NCI-H460 (cell line): Measurements from ENCODE around the gene C4orf54. TPM values are rescaled to one million over a fixed set of nuclear protein-coding genes. Genes with fewer than 3 reads are reported as not detected.

Source experiments
- DNase-seq: peaks from one replicate; pipeline ENCODE4 v3.0.0-alpha.2; 2016; ENCODE audit warnings: low read depth; ENCODE audit errors: extremely low read depth
- polyA plus RNA-seq: library from polyadenylated mRNA; depleted of rRNA; stranded (reverse); fragments of >200 nt; gene quantifications from 2 replicates; pipeline ENCODE4 v1.2.3, GENCODE V29; 2014; cell fraction: nucleus; rRNA removed
- total RNA-seq: library from RNA; depleted of rRNA; stranded (reverse); fragments of >200 nt; shearing (Covaris generic); gene quantifications from 2 replicates; pipeline ENCODE4 v1.2.3, GENCODE V29; 2014; rRNA removed

Gene C4orf54
- total RNA-seq, result 0.05 and 0.06 TPM in 2 replicates
- polyA plus RNA-seq, result 0.06 and 0.19 TPM in 2 replicates

GRCh38 chr4:99657798-99658197, at the start of gene C4orf54:
Gene C4orf54 (minus strand): TSS chr4:99657828. CDS start chr4:99654648, 3,180 bp downstream.
- no peak for DNase-seq

- DNase-seq, result no peak
Measured at GRCh38 chr4:99705891-99706290, 48.3 kb upstream of the C4orf54 start.

DNA sequence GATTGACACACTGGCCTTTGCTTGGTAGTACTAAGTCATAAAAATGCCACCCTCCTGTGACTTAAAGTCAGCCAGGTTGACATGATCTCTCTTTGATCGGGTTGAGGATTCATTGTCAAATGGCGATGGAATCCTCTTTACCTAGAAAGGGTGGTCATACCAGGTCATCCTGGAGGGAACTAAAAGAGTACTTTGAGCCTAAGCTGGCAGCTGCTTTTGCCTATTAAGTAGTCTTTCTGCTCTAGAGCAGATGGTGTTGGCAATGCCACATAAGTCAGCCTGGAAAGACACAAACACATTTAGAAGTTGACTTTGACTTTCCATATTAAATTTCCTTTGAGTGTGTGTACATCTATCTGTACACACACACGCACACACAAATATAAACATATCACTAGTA, 39.2 kb upstream of the C4orf54 start:
- DNase-seq, result no peak

- DNase-seq, result no peak
Measured at GRCh38 chr4:99693140-99693539, 35.5 kb upstream of the C4orf54 start.

DNA sequence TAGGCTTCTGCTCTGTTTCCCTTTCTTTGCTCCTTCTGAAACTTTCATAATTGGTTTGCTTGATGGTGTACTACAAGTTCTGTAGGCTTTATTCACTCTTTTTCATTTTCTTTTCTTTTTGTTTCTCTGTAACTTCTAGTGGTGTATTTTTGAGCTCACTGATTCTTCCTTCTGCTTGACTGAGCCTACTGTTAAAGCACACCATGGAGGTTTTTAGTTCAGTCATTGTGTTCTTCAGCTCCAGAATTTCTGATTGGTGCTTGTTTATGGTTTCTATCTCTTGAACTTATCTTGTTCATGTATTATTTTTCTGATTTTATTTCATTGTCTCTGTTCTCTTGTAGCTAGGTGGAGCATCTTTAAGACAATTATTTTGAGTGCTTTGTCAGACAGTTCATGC, 33.4 kb upstream of the C4orf54 start:
- DNase-seq, result no peak

GRCh38 chr4:99690472-99690871, 32.8 kb upstream of the C4orf54 start:
- no peak for DNase-seq

- DNase-seq, result no peak
Measured at GRCh38 chr4:99687120-99687519, 29.5 kb upstream of the C4orf54 start.

DNA sequence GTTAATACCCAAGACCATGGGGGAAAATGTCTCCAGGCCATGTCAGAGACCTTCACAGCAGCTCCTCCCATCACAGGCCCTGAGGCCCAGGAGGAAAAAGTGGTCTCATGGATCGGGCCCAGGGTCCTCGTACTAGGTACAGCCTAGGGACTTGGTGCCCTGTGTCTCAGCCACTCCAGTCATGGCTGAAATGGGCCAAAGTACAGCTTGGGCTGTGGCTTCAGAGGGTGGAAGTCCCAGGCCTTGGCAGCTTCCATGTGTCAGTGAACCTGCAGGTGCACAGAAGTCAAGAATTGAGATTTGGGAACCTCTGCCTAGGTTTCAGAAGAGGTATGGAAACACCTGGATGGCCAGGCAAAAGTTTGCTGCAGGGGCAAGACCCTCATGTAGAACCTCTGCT, 27.6 kb upstream of the C4orf54 start:
- no peak for DNase-seq

GRCh38 chr4:99683895-99684294, 26.3 kb upstream of the C4orf54 start:
- DNase-seq, result no peak

DNA sequence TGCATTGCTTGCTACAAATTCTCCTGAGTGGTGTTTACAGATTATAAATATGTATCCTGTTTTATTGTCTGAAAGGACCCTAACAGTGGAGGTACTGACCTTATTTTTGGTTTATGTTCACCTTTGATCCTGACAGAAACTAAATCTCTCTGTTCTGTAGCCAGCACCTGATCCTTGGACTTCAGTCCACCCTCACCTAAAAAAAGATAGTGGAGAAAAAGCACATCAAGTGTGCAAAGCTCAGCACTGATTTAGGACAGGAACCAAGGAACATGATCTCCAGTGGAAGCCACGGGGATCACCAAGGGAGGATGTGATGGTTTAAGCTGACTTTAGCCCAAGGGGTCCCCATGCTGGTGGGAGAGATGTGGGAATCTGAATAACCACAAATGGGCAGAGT, 22.3 kb upstream of the C4orf54 start:
- DNase-seq, result no peak

DNA sequence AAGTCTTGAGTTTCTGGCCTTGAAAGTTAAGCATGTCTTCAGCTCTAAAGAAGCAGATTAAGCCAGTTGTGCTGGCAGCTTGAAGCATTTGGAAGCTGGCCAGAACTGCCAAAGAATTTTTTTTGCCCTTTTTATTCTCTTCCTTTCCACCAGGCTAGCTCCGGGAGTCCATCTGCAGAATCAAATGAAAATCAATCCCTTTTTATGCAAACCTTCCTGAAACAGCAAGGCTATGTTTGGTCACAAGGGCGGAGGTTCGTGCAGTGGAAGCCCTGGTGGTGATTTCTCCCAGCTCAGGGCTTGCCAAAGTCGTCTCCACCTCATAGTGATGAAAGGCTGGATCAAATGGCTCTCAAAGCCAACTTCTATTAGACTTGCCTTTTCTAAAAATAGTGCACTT, 21.6 kb upstream of the C4orf54 start:
- no peak for DNase-seq

- DNase-seq, result no peak
Measured at GRCh38 chr4:99677161-99677560, 19.5 kb upstream of the C4orf54 start.

- no peak for DNase-seq
Measured at GRCh38 chr4:99670409-99671073, 12.9 kb upstream of the C4orf54 start.

DNA sequence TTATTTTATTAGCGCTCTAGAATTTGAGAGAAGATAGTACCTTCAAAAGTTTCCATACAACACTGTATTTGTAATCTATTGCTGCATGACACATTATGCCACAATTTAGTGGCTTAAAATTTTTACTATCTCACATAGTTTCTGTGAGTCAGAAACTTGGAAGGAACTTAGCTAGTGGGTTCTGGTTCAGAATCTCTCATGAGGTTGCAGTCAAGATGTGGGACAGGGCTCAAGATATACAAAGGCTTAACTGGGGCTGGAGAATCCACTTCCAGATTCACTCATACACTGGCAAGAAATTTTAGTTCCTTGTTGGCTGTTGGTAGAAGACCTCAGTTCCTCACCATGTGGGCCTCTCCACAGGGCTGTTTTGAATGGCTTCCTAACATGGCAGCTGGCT, 11.5 kb upstream of the C4orf54 start:
- no peak for DNase-seq

- DNase-seq, result no peak
Measured at GRCh38 chr4:99668472-99668871, 10.8 kb upstream of the C4orf54 start.

GRCh38 chr4:99665983-99666382, 8.4 kb upstream of the C4orf54 start:
- DNase-seq, result no peak

- DNase-seq, result no peak
Measured at GRCh38 chr4:99664716-99665115, 7.1 kb upstream of the C4orf54 start.

GRCh38 chr4:99661907-99662306, 4.3 kb upstream of the C4orf54 start:
- no peak for DNase-seq

DNA sequence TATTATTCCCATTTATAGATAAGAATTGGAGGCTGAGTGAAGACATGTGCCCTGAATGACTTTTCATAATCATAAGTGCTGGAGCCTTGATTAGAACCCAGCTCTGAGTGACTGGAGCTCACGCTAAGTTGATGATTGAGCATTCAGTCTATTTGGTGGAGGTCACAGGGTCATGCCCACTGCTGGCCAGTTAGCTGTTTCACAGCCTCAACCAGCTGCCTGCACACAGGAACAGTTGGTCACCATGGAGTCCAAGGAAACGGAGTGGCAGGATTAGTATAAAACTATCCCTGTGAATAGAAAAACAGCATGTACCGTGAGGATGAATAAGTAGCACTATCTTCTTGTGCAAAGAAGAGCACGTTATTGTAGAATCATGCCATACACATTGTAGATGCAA, 1.0 kb upstream of the C4orf54 start:
- DNase-seq, result no peak

DNA sequence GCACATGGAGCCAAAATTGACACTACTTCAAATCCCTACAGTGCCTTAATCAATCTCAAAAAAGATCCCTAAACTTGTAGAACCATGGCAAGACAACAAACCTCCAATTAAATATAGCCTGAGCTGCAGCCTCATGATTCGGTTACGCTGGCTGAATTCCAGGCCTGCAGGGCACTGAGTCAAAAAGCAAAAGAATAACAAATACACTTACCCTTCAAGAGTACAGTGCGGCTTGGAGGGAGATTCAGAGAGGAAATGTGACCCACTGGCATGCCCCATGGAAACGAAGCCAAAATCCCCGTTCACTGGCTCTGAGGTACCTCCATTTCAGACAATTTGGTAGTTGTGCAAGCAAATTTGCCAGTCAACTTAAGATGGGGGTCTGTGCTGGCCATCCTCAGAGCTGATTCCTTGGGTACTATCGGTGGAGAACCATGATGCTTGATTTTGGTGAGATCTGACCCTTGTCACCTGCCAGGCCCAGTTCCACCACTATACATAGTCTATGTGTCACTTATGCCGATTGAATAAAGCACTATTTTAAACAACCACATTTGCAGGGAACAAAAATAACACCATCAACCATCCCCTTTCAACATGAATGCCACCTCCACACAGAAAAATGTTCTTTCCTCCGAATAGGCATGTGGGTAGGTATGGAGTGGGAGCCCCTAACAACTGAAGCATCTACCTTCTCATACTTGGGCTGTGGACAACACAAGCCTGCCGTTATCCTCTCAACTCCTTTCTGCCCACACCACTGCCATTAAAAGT, 2.1 kb downstream of the C4orf54 start:
- DNase-seq, result peak; percentile 20

GRCh38 chr4:99654361-99654761, 3.3 kb downstream of the C4orf54 start:
- no peak for DNase-seq

DNA sequence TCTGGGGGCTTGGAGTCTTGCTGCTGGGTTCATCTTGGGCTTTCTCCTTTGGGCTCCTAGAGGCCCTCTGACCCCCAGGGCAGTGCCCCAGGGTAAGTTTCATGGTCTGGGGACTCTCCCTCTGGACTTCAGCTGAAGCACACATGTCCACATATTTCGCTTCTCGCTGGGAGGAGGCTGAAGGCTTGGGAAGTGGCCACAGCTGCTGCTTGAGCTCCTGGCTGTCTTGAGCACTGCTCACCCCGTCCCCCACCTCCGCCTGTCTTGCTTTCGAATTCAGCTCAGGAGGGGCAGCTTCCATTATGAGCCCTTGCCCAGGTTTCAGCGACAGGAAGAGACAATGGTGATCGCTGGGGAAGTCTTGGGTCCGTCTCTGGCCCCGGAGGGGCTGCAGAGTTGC, 3.7 kb downstream of the C4orf54 start:
- no peak for DNase-seq
